SK-N-SH (cell line): ENCODE measurements around the gene SND1.

Source experiments
- CTCF ChIP-seq: fragments of 200-600 bp; sonication (generic); IDR thresholded peaks from 2 replicates; pipeline ENCODE4 v1.6.1; 2017; ENCODE audit warnings: antibody characterized with exemption, mild to moderate bottlenecking, moderate library complexity
- GABPA ChIP-seq: IDR thresholded peaks from 2 replicates; pipeline ENCODE4 v1.4.0; 2012; ENCODE audit warnings: low read depth, mild to moderate bottlenecking
- JUND ChIP-seq: IDR thresholded peaks from 2 replicates; pipeline ENCODE4 v1.4.0; 2012
- POLR2AphosphoS5 ChIP-seq: IDR thresholded peaks from 2 replicates; pipeline ENCODE4 v1.6.1; 2012; ENCODE audit warnings: low read depth, low read length
- SMC3 ChIP-seq: IDR thresholded peaks from 2 replicates; pipeline ENCODE4 v1.6.1; 2012; ENCODE audit warnings: low read depth, low read length, improper control_type of control experiment
- TF ChIP-seq, protein P1 (sequence below): fragments of 150-350 bp; IDR thresholded peaks from 2 replicates; pipeline ENCODE4 v1.6.1; 2017; ENCODE audit warnings: antibody characterized with exemption, low read length, low read depth, borderline replicate concordance
- TF ChIP-seq, protein P2 (sequence below): IDR thresholded peaks from 2 replicates; pipeline ENCODE4 v1.4.0; 2012; ENCODE audit warnings: low read depth

DNA sequence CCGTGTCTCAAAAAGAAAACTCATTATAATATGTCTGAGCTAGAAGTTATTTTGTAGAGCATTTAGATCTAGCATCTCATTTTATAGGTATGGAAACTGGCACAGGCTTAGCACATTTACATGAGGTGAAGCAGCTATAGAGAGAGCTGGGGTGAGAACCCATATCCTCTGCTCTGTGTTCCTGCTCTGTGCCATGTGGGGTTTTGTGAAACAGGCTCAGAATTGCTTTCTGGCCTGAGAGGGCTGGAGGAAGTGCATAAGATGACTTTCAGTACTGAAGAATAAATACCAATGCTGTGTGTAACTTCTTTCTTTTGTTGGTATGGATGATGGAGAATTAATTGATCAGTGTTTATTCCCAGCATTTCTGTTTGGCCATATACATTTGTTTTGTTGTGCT, 220.1 kb downstream of the SND1 start:
- TF ChIP-seq JUND (no peak), CTCF (no peak), SMC3 (no peak), GABPA (no peak), POLR2AphosphoS5 (no peak)
- TF ChIP-seq, protein P1, sequence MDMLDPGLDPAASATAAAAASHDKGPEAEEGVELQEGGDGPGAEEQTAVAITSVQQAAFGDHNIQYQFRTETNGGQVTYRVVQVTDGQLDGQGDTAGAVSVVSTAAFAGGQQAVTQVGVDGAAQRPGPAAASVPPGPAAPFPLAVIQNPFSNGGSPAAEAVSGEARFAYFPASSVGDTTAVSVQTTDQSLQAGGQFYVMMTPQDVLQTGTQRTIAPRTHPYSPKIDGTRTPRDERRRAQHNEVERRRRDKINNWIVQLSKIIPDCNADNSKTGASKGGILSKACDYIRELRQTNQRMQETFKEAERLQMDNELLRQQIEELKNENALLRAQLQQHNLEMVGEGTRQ, result no peak
- TF ChIP-seq, protein P2, sequence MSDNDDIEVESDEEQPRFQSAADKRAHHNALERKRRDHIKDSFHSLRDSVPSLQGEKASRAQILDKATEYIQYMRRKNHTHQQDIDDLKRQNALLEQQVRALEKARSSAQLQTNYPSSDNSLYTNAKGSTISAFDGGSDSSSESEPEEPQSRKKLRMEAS, result no peak
